ENCODE results near the gene CYFIP2.

DNA sequence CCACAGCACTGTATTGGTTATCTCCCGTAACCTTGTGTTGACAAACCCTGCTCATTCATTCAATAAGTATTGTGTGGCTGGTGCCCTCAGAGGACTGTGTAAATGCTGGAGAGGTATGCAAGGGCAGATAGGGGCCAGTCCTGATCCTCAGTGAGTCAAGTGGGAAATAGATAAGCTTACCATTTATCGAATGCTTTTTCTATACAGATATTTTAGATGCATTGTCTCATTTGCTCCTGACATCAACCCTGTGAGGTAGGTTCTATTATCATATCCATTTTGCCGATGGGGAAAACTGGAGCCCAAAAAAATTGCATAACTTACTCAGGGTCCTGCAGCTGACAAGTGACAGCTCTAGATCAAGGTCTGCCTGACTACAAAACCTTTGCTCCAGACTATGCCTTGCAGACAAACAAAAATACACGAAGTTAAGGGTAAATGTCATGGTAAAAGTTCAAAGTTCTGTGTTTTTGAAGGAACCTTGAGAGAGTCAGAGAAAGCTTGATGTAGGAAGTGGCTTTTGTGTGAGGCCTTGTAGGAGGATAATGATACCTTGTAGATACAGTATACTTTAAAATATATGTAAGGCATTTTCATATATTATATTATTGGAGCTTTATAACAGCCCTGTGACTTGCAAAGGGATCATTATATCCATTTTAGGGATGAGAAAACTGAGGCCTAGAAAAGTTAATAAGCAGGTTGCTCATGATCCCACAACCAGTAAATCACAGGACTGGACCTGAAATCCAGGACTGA, 22.7 kb downstream of the CYFIP2 start:
- TF ChIP-seq EZH2 (IDR thresholded peaks at IDR 0.05; ENCODE audit: insufficient read depth, poor library complexity, severe bottlenecking) (no peak), EZH2phosphoT487 (IDR thresholded peaks at IDR 0.05; ENCODE audit: insufficient read depth, low read depth) (no peak)
